ENCODE measurements around the gene METTL21C.

The METTL21C gene

DNA sequence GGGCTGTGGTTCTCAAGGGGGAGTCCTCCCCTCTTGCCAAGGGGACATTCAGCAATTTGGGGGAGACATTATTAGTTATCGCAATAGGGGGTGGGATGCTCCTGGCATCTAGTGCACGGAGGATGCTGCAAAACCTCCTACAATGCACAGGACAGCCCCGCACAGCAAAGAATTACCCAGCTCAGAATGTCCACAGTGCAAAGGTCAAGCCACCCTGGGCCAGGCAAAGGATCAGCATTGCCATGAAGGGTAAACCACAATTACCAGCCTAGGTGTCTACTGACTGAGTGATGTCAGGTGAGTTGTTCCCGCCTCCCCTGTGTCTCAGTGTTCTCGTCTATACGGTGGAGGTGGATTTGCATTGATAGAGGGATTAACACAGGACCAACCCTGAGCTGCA is 2.4 kb upstream of the METTL21C start:
- DNase-seq = no peak

DNA sequence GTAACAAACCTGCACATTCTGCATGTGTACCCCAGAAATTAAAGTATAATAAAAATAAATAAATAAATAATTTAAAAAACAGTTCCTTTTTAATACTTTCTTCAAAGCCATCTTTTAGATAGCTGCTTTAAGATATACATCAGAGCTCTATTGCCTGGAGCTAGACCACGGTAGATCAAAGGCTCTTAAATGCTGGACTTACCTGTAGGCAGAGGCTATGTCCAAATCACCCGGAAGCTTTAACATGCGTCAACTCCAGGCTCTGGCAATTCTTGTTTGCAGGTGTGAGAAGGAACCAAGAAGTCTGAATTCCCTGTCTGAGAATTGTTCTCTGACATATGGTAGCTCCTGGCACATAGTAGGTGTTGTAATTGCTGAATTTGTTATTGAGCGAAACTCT is 1.6 kb upstream of the METTL21C start:
- no peak for DNase-seq

DNA sequence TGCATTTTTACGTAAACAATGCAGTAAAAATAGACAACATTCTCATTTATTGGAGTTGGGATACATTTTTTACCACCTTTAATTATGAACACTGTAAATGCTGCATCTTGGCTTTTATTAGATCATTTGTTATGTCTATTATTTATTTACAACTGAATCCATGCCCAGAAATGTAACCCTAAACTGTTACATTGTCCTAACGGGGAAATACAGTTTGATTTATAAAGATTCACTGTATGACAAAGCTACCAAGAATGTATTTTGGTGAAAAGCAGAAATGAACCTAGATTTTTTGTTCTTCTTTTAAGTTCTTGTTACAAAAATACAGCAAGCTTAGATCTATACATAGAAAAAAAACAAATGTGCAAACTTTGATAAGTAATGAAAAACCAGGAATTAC is 1.1 kb downstream of the METTL21C start:
- no peak for DNase-seq

DNA sequence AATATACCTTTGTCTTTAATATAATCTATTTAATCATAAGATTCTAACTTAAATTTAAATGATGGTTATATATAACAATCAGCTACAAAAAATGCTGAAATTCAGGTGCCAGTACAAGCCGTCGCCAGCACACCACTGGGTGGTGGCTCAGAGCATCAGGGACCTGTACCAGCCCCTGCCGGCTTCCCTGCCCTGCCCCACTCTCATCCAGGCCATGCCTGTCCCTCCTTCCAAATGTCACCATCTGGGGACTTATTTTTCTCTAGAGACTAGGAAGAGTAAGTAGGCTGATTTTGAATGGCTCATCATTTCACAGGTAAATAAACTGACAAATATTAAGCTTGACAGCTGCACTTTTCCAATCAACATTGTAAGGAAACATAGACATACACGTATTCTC is 1.6 kb downstream of the METTL21C start:
- no peak for DNase-seq

DNA sequence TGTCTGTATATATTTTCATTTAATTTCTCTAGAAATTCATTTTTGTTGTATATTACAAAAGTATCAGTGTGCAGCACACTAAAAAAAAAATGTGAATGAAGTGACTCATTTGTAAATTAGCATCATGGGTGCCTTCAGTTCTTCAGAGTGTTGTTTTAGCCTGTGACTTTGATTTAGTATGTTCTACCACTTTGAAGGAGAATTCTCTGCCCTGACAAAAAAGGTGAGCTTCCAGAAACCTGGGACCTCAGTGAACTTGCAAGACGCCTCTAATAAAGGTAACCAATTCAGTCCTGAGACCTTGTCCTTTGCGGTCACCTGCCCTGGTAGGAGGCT is 2.4 kb downstream of the METTL21C start:
- no peak for DNase-seq

DNA sequence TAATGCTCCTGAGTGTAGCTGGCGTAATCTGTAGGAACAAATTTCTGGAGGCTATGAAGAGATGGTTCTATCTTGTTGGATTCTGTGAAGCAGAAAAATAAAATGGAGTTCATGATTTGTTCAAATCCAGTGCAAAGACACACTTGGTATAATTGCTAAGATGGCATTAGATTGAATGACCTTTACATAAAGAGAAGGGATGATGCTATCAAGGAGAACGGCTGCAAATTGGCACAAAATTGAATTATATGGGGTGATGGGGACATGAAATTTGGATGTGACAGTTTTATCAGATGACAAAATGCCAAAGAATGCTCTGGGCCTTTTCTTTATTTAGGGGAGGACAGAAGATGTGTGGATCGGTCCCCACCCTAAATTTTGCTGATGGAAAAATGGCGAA is 4.0 kb downstream of the METTL21C start:
- no peak for DNase-seq

DNA sequence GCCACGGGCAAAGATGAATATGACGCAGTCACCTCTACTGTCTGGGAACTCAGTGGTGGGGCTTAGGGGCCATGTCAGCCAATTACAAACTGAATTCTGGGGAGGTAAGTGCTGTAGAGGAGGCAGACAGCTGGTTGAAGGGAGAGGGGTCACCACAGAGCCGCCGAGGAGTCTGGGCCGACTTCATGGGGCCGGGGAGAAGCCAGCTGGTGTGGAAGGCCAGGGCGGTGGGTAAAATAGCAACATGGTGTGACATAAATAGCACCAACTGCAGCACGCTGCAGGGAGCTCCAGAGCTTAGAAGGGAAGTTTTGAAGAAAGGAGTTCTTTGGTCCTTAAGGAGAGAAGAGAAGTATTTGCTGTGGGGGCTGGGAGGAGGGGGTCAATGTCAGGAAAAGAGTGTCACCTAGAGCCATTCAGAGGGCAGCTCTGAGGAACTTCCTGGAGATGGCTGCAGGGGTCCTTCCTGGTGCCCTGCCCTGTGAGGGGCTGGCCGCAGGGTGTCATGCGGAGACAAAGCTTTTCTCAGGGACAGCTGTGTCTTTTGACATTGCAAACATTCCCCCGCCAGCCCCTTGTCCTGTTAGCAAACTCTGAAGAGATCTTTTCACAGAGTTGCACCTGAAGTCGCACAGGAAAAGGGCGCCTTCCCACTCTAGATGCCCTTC is 6.4 kb downstream of the METTL21C start:
- DNase-seq = no peak

DNA sequence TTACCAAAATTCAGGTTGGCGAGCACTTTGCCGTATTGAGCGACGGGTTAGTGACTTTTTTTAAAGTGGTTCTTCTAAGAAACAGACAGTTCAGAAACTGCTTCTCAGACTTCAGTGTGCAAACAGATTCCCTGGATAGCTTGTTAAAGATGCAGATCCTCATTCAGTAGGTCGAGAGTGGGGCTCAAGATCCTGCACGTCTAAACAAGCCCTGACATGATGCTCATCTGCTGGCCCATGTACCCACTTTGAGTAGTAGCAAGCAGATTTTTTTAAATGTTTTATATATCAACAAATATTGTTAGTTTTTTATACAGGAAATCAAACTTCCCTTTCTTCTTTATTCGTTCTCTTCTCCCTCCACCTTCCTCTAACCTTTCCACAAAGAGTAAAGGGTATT is 7.3 kb downstream of the METTL21C start:
- no peak for DNase-seq

DNA sequence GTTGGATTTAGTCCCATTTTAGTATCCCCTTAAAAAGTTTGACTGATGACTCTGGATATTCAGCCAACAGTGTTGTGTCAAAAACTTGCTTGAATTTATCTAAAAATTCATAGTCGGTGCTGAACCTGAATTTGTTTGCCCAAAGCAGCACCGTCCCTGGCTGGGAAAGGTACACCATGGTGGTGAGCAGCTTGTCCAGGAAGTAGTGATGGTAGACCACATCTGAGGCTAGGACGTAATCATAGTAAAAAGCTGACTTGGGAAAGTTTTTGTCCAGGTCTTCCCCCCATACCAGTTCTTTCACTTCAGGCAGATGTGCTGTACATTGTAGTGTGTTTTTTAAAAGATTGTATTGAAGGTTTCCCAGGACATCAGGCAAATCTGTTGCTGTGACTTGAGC is 8.8 kb downstream of the METTL21C start:
- DNase-seq = no peak

DNA sequence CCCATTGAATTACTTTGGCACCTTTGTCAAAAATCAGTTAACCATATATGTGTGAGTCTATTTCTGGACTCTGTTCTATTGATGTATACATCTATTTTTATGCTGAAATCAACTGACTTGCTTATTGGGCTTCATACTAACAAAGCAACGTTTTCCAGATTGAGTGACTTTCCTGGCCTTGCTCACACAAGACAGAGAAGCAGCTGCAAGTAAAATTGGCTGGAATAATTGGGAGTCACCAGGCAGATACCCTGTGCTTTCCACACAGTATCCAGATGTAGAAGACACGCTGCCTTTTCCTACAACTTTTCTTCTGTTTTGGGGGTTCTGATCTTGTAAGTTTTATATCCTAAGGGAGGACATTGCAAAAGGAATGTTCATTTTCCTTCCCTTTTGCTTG is 11.2 kb downstream of the METTL21C start:
- no peak for DNase-seq

DNA sequence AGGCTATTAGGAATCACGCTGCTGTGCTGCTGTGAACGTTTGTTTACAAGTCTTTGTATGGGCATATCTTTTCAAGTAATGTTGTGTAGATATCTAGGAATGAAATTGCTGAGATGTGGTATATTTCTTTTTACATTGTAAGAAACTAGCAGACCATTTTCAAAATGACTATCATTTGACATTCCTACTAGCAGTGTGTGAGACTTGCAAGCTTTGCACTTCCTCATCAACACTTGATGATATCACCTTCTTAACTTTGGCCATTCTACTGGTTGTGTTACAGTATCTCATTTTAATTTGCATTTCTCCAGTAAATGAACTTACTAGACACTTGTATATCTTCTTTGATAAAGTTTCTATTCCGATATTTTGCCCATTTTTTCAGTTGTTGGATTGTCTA is 12.1 kb downstream of the METTL21C start:
- no peak for DNase-seq

DNA sequence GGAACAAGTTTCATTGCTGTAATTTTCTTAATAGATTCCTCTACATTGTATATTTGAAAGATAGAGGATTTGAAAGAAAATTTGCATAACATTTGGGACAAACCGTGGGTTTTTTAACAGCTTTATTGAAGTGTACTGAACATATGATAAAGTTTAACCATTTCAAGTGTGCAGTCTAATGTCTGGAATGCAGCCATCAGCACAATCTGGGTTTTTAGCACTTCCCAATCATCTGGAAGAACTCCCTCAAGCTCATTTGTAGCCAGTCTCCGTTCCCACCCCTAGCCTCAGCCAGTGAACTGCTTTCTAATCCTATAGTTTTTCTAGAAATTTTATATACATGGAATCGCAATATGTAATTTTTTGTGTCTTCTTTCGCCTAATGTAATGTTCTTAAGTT is 12.6 kb downstream of the METTL21C start:
- DNase-seq = no peak

DNA sequence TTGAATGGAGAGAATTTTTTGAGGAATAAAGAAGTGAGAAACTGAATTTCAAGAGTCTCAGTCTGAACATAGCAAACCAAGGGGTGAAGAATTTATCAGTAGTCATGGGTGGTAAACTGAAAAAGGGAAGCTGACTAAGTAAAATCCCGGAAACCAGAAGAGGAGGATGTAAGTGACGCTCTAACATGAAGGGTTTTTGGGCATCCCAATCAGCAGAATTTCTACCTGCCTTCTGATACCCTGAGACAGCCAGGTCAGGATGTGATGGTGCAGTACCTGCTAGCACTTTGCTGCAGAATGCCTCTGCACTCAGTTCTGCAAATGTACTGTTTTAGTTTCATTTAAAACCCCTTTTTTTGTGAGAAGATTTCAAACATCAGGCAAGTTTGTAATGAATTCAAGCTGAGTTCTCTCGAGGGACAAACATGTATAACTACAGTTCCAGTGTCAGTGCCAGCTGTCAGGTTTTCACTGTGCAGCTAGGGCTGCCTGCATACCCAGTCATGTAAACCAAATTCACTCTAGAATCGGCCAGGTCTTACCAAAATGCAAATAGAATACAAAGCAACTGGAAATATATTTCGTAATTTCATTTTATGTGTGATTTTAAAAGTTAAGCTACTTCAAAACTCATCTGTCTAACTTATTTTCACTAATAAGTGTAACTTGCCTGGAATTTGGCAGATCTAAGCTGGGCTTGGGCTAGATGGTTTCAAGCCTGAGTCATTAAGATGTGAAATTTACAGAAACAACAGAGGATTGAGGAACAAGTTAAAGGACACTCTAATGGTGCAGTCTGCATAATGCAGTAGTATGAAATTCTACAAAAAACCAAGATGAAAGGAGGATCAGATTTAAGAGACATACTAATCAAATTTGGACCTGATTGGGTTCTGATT is 13.8 kb downstream of the METTL21C start:
- DNase-seq = no peak

DNA sequence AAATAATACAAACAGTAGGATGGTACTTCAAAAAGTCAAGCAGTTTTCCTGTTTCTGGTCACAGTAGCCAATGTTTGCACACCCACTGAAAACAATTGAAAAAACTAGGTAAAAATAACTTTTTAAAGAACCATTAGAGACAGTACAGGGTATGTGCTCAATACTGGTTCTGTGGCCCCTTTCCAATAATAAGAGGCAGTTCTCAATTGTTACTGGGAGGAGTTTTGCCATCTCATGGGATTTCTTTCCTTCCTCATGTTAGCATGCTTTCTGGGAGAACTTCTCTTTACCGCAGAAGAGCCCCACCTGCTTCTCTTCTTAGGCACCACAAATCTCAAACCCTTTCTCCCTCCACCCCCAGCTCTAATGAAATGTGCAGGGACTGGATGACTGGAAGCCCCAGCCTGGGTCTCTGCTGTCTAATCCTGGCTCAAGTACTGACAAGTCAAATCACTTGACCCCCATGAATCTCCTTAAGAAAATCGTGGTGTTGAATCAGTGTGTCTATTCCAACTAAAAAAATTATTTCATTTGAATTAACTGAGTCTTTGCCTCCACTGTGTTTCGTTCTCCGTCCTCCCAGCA is 14.6 kb downstream of the METTL21C start:
- no peak for DNase-seq

DNA sequence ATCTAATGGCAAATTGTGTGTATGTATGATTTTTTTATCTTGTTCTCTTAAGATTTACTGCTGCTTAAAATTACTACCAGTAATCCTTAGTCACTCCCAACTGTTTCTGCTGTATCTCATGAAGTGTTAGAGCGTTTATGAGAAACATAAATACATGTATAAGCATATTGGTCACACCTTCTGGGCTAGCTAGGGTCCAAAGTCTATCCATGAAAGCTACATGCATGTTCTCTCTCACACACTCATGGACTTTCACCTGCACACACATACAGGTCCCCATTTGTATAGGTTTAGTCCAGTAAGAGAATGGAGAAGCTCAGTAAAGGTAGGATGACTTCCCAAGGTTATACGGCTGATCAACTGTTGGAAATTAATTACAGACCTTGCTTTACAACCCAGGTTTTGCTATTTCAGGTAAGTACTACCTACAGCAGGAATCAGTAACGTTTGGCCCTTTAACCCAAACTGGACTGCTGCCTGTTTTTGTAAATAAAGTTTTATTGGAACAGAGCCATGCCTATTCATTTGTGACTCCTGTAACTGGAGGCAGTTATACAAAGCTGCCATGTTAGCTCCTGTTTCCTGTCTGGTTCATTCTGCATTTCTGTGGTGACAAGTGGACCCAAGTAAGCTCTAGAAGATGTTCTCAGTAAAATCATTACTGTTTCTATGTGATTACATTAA is 15.3 kb downstream of the METTL21C start:
- no peak for DNase-seq

DNA sequence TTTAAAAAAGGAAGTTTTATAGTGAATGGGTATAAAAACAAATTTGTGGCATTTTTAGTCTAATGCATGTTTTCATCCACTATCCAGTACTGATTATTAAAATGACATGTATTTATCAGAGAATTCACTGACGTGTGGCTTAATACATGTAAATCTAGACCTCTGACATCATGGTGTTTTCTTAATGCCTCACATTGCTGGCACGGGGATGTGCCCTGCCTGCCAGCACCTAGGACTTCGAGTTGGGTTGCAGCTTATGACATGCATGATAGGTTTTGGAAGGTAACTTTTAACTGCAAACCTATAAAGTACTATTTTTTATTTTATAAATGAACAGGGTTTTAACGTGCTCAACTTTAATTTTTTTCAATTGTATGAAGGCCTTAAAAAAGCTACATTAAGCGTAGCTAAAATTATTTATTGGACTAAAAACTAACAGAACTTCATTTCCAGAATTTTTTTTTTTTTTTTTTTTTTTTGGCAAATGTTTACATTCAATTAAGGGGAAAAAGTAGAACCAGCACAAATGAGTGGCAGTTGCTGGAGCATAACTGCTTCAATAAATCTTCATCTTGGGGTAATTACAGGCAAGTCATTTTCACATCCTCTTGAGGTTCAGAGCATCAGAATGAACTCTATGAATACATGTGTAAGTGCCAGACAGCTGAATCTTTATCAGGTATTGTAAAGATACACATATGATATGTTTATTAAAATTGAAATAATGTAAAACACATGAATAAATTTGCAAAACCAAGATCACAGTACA is 16.3 kb downstream of the METTL21C start:
- no peak for DNase-seq

DNA sequence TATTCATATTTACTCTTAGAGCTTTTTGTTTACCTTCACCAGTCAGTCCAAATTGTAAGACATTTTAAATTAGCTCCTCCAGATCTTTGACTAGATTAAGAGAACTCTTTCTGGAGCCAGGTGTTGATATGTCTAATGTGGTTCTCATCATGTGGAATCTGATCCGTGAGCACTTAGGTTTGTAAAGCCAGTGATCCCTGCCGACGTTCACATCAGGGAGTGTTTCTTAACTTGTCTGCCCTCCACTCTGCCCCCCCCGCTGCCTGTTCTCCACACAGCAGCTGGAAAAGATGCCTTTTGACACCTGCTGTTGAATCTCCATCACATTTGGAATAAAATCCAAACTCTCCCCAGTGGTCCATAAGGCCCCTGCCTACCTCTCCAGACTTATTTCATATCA is 17.7 kb downstream of the METTL21C start:
- DNase-seq = no peak

DNA sequence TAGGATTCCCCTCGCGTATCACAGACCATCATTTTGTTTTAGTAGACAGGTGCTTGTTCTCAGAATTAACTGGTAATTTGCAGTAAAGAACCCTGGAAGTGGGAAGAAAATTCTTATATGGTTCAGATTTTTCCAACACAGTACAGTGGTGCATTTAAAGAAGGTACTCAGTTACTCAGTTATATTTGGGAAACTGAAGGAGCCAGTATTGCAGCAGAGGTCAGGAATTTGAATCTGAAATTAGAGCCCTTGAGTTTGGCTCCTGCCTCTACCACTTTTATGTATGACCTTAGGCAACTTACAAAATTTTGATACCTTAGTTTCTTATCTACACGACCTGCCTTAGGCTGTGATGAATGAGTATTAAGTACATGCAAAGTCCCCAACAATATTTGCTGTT is 19.7 kb downstream of the METTL21C start:
- no peak for DNase-seq

DNA sequence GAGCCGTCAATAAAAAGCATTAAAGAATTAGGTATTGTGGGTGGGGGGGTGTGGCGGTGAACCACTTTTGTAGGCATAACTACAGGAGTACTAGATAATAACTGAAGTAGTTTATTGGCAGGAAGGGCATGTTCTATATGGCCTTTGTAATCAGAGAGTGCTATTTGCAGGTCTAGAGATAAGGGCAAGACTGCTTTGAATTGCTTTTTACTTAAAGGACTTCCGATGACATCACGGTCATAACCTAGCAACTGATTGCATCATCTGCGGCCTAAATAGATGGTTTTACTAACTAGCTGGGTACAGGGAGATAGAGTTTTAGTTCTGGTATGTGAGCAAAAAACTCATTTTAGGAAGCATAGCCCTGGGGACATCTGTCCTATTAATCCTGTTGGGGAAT is 24.7 kb downstream of the METTL21C start:
- DNase-seq = no peak

DNA sequence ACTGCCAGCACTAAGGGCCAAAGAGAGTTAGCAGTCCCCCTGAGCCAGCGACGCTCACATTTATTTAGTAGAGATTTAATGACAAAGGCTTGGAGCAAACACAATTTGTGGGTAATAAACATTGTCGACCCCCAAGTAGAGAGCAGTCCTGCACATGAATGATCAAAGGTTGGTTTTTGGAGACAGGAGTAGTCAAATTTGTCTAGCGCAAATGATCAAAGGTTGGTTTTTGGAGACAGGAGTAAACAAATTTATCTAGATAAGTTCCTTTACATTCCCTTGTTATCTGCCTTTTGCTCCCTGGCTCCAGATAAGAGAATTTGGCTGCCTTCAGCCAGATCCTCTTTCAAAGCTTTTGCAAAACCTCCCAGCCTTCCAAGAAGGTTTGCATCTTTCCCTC is 26.9 kb downstream of the METTL21C start:
- no peak for DNase-seq

DNA sequence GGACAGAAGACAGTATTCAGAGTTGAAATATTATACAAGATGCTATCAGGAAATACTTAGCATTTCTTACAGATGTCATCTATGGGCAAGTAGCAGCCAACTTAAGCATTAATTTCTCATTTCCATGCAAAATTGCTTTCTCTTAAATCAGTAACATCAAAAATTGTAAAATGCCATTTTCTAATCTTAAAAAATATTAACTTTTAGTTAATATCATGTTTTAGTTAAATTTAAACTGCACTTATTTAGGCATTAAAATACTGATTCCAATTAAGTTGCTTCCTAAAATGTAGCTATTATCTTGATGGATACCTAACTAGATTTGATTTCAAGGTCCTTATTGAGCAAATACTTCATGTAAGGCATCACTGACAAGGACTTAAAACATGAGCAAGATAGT is 27.8 kb downstream of the METTL21C start:
- DNase-seq = no peak

DNA sequence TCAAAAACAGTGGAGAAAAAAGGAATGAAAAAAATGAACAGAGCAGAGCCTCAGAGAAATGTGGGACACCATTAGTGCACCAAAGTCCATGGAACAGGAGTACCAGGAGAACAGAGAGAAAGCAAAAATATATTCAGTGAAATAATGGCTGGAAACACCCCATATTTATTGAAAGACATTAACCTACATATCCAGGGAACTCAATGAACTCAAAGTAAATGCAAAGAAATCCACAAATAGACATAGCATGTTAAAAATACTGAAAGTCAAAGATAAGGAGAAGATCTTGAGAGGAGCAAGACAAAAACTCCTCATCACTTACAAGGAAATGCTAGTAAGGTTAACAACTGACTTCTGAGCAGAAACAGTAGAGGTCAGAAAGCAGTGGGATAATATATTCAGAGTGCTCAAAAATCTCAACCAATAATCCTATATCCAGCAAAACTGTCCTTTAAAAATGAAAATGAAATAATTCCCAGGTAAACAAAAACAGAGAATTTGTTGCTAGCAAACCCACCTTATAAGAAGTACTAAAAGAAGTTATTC is 35.6 kb downstream of the METTL21C start:
- DNase-seq = no peak

DNA sequence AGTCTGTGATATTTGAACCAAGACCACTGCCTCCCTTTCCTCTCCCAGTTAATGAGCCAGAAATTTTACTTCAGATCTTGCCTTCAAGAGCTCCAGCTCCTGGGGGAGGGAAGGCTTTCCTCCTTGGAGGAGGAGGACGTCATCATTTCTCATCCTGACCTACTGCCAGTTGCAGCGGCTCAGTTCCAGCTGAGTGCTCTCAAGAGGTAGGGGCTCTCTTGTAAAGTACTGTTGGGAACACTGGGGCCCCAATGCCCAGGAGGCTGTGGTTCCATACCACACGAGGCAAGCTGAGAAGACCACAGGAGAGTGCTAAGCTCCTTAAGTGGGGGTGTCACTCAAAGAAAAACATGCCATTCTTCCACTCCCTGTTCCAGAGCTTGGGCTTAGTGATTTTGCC is 36.2 kb downstream of the METTL21C start:
- DNase-seq = no peak

All from NCI-H510A treated with DMSO at 0.1 percent for 48 hours (cell line).